ENCODE measurements around the gene ECHS1. TPM values are rescaled to one million over a fixed set of nuclear protein-coding genes. Genes with fewer than 3 reads are reported as not detected.

Gene ECHS1
- total and polyA plus RNA-seq, 9 donors: 27.2 to 102 (median 68.9) TPM

GRCh38 chr10:133326745-133327650 is 46.2 kb downstream of the ECHS1 start:
- Histone ChIP-seq H3K4me1 (ENCODE audit: insufficient read depth) (peaks cover 7% of the 10 kb centered on the region), H3K9me3 (no peaks in the 10 kb centered on the region), H3K27me3 (peaks cover 26% of the 10 kb centered on the region), H3K27ac (no peak overlapping the region), H3K4me3 (no peak overlapping the region), H3K36me3 (no peaks in the 10 kb centered on the region)
- no peak for DNase-seq
- TF ChIP-seq POLR2A (IDR thresholded peaks at IDR 0.05): no peak
- TF ChIP-seq EP300 (IDR thresholded peaks at IDR 0.05): no peak
- TF ChIP-seq CTCF (IDR thresholded peaks at IDR 0.05): no peak
- intact Hi-C loops (cut with DNase I): no loop called here
- 24 to 35% (median 25%) methylated on average over 24 to 28 of the region's 28 CpGs for WGBS, 3 donors

DNA sequence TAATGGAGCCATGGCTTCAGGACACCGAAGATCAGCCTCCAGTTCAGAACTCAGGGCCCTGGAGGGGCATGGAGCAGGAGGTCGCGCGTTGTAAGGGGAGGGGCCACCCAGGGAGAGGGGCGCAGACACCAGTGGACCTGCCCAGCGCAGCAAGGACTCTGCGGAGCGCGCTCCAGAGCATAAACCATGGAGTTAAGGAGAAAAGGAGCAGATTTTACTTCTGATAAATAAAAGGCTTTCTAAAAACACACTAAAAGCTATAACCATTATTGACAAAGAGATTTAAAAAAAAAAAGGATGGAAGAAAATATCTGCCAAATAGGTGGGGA is 47.0 kb downstream of the ECHS1 start:
- Histone ChIP-seq H3K4me1 (ENCODE audit: insufficient read depth) (peaks cover 7% of the 10 kb centered on the region), H3K4me3 (no peak overlapping the region), H3K27me3 (peaks cover 26% of the 10 kb centered on the region), H3K36me3 (no peaks in the 10 kb centered on the region), H3K9me3 (no peaks in the 10 kb centered on the region), H3K27ac (no peak overlapping the region)
- DNase-seq: no peak
- TF ChIP-seq CTCF (IDR thresholded peaks at IDR 0.05) (no peak), EP300 (IDR thresholded peaks at IDR 0.05) (no peak), POLR2A (IDR thresholded peaks at IDR 0.05) (no peak)
- 21 to 32% (median 28%) methylated on average over 9 of the region's 9 CpGs for WGBS, 3 donors
- intact Hi-C loops (cut with DNase I): no loop called here

GRCh38 chr10:133325440-133326222 is 47.5 kb downstream of the ECHS1 start:
- TF ChIP-seq POLR2A (IDR thresholded peaks at IDR 0.05): no peak
- no peak for TF ChIP-seq EP300 (IDR thresholded peaks at IDR 0.05)
- TF ChIP-seq CTCF (IDR thresholded peaks at IDR 0.05): no peak
- no peaks in the 10 kb centered on the region for H3K9me3 ChIP-seq
- H3K27ac ChIP-seq: no peak overlapping the region
- H3K4me1 ChIP-seq (ENCODE audit: insufficient read depth): peaks cover 7% of the 10 kb centered on the region
- intact Hi-C loops (cut with DNase I): no loop called here
- no peak for DNase-seq
- peak overlapping the region; percentile 24 for H3K4me3 ChIP-seq
- peaks cover 26% of the 10 kb centered on the region for H3K27me3 ChIP-seq
- 0 to 1% (median 1%) methylated on average over 67 to 91 of the region's 91 CpGs for WGBS, 3 donors
- H3K36me3 ChIP-seq: no peaks in the 10 kb centered on the region

DNA sequence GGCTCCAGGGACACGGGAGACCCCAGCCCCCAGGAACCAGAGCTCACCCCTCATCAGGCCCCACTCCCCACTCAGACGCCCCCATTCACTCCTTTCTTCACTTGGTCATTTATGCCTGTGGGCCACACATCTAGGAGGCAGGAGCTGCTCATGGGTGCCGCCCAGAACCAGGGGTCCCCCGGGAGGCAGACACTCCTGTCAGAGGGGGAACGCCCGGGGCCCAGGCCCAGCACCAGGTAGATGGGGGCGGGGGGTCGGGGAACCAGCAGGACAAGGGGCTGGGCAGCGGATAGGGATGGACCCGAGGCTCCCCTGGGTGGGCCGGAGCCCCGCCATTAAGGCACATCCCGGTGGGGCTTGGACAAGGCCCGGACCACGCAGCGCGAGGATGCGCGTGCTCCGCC is 48.3 kb downstream of the ECHS1 start:
- no peaks in the 10 kb centered on the region for H3K36me3 ChIP-seq
- TF ChIP-seq EP300 (IDR thresholded peaks at IDR 0.05) (no peak), CTCF (IDR thresholded peaks at IDR 0.05) (no peak), POLR2A (IDR thresholded peaks at IDR 0.05) (no peak)
- no peak for DNase-seq
- H3K4me3 ChIP-seq: no peak overlapping the region
- intact Hi-C loops (cut with DNase I): no loop called here
- no peaks in the 10 kb centered on the region for H3K9me3 ChIP-seq
- H3K27me3 ChIP-seq: peaks cover 26% of the 10 kb centered on the region
- H3K27ac ChIP-seq: no peak overlapping the region
- WGBS, 3 donors: 7 to 15% (median 9%) methylated on average over 16 to 20 of the region's 20 CpGs
- peaks cover 7% of the 10 kb centered on the region for H3K4me1 ChIP-seq (ENCODE audit: insufficient read depth)
